NCI-H1930 (cell line): ENCODE data around the gene SLC35F3.

Experiments used
- DNase-seq, 2 experiments: peaks; one replicate each; lab custom pipeline; 2025; lab: John Stamatoyannopoulos, UW

Gene SLC35F3

GRCh38 chr1:233912447-233912846 lies 8.0 kb downstream of the SLC35F3 start:
- no peak for DNase-seq

- no peak for DNase-seq
These were observed 8.4 kb downstream of the SLC35F3 start for GRCh38 chr1:233912909-233913308.

DNA sequence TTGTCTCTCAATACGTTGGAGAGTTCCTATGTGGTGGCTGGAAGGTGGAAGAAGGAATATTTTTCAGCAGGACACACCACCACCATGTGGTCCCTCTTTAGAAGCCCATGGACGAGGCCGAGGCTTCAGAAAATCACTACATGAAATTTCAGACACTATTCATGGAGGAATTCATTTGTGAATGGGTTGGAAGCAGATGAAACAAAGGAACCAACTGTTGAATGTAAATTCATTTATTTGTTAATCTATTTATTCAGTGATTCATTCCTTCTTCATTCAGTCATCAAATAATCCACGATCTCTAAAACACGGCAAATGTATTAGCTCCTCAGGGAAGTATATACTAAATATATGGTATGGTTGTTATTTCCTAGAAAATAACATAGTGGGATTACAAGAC lies 12.2 kb downstream of the SLC35F3 start:
- no peak for DNase-seq

DNA sequence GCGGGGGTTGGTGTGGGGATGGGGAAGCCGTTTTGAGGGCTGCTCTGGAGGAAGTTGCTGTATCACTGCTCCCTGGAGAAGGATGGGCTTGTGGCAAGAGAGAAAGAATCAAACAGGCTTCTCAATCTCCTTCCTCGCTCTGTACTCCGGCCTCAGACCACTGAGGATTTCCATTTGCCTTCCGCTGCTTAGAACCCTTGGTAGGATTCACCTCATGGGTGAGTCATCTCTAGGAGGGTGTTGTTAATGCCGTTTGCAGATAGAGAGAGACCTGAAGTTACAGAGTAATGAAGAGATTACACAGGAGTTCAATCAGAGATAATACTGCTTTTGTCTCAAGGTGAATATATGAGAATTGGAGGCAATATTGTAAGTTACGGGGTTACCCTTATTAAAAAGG lies 15.3 kb downstream of the SLC35F3 start:
- DNase-seq = no peak

- DNase-seq = no peak
These were observed 23.6 kb downstream of the SLC35F3 start for GRCh38 chr1:233928123-233928522.

- DNase-seq = no peak
These were observed 28.9 kb downstream of the SLC35F3 start for GRCh38 chr1:233933339-233933738.

DNA sequence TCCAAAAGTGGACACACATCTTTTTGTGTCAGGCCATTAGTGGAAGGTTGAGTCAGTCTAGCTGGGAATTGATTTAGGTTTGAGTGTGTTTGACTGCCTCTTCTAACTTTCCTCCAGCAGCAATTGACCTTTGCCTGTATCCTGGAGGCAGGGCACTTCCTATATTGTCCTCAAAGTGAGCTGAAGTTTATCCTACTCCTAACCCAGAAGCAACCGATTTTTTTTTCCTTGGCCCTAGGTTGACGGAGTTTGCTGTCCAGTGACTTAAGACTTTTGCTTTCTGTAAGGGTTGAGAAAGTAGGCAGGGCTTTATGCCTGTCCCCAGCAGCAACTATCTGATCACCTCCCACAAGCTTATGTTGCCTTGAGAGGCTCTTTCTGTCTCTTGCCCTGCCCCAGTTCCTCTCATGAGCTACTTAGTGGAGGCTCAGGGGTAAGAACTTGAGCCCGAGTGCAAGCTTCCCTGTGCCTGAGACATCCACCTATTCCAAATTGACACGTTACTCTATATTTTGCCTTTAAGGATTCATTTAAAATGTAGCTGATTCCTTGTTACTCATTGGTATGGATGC lies 30.9 kb downstream of the SLC35F3 start:
- DNase-seq = no peak

DNA sequence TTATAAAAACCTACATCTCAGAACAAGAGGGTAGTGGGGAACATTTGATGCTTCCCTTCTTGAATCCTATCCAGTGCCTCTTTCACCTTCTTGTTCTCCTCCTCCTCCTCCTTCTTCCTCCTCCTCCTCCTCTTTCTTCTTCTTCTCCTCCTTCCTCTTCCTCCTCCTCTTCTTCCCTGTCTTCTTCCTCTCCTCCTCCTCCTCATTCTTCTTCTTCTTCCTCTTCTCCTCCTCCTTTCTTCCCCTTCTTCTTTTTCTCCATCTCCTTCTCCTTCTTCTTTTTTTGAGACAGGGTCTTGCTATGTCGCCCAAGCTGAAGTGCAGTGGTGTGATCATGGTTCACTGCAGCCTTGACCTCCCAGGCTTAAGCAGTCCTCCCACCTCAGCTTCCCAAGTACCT lies 31.9 kb downstream of the SLC35F3 start:
- DNase-seq = no peak

DNA sequence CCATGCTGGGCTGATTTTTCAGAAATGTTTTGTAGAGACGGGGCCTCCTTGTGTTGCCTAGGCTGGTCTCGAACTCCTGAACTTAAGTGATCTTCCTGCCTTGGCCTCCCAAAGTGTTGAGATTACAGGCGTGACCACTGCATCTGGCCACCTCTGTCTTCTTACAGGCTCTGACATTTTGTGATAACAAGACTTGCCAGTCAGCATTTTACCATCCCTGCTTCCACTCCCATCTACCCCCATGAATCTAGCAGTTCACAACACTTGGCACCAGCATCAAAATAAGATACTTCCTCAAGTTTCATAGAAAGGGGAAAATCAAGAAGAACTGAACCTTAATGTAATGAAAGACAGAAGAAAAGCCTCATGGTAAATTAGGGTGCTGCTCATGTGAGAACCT lies 32.4 kb downstream of the SLC35F3 start:
- DNase-seq = no peak

DNA sequence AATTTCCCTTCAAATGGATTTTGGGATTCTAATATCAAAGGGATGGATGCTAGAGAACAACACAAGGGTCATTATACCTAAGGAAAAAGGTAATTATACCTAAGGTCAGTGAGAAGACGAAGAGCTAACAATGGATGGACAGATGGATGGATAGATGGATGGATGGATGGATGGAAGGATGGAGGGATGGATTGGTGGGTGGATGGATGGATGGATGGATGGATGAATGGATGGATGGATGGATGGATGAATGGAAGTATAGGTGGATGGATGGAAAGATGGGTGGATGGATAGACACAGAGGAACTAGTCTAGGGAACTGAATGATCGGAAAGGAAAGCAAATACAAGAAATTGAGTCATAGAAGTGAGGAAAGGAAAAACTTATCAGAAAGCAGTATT lies 34.0 kb downstream of the SLC35F3 start:
- DNase-seq = no peak

GRCh38 chr1:233939451-233939850 lies 35.0 kb downstream of the SLC35F3 start:
- DNase-seq = no peak

DNA sequence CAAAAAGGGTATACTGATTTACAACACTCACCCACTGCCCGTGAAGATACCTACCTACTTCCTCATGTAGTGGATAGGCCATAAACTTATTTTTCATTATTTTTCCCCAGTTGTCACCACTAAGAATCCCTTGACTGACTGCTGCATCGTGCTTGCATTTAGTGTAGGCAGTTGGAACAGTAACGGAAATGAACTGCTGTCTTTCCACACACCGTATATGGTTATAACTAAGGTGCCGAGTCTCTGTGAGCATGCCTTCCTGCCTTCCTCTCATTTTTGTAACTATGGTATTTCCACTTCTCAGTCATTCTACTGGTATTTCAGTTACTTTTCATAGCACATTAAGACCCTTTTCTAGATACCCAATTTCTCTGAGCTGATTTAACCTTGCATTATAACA lies 36.4 kb downstream of the SLC35F3 start:
- DNase-seq = no peak

- DNase-seq = no peak
These were observed 40.1 kb downstream of the SLC35F3 start for GRCh38 chr1:233944601-233945000.

- DNase-seq = peak in 1 of 2 experiments; percentile 6
These were observed 41.1 kb downstream of the SLC35F3 start for GRCh38 chr1:233945573-233945972.

DNA sequence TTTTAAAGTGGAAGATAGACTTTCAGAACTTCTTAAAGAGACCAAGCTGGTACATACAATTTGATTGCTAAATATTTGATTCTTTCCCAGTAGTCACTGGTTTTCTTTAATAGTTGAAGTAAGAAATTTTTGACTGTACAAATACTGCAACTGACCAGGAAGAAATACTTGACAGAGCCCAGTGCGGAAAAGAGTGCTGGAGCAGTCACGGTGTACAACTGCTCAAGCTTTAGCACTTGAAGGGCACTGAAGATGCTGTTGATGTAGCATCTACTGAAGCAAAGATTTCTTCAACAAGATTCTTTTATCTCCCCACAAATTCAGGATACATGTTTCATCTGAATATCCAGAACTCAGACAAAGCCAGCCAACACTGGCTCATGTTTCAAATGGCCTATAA lies 41.5 kb downstream of the SLC35F3 start:
- DNase-seq = no peak

GRCh38 chr1:233946724-233947123 lies 42.2 kb downstream of the SLC35F3 start:
- DNase-seq = no peak

DNA sequence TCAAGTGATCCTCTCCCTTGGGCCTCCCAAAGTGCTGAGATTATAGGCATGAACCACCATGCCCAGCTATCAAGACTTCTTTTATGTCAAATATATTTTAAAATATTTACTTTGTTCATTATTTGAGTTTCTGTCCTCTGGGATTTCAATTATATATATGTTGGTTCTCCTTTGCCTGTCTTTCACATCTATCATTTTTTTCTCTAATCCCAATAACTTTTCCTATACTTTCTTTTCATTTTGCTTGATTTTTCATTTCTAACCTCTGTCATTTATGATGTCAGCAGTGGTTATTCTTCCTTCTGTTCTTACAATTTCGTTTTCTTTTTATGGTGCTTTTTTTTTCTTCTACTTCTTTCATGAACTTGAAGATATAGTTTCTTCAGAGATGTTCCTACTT lies 47.3 kb downstream of the SLC35F3 start:
- no peak for DNase-seq

GRCh38 chr1:233957691-233958090 lies 53.2 kb downstream of the SLC35F3 start:
- DNase-seq = no peak

GRCh38 chr1:233959102-233959501 lies 54.6 kb downstream of the SLC35F3 start:
- no peak for DNase-seq

DNA sequence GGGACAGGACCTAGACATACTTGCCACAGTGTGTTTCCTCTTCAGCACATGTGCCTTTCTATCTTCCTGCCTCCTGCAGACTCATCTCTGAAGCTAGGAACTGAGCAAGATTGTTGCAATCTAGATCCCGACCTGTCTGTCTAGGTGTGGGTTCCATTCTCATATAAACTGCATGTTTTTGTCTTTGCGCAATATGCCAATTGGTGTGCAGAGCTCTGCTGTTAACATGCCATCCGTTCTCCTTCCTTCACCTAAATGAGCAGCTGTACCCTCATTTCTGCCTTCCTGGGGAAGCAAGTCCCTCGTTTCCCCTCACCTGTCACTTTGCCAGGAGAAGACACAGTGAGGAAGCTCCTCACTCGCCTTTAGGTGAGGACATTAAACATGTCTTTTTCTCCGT lies 55.5 kb downstream of the SLC35F3 start:
- DNase-seq = no peak

GRCh38 chr1:233960386-233960785 lies 55.9 kb downstream of the SLC35F3 start:
- DNase-seq = no peak

GRCh38 chr1:233962878-233963277 lies 58.4 kb downstream of the SLC35F3 start:
- no peak for DNase-seq

GRCh38 chr1:233965856-233966255 lies 61.4 kb downstream of the SLC35F3 start:
- no peak for DNase-seq

GRCh38 chr1:233971753-233972152 lies 67.3 kb downstream of the SLC35F3 start:
- DNase-seq = no peak

- DNase-seq = no peak
These were observed 68.1 kb downstream of the SLC35F3 start for GRCh38 chr1:233972563-233972950.
